Thymus (tissue), 11 donors: Measurements from ENCODE around the gene PTPRJ. TPM values are rescaled to one million over a fixed set of nuclear protein-coding genes. Genes with fewer than 3 reads are reported as not detected.
A peak's percentile ranks its signal among the peaks of the same experiment; 100 is the strongest.

Source experiments
- DNase-seq, 9 donors: peaks; one replicate each; pipeline ENCODE4 v3.0.0-alpha.2; 2013; ENCODE audit warnings: low spot score in 9 of 9, low read depth in 6 of 9, missing footprints in 1 of 9
- H3K27ac ChIP-seq, 2 donors: one replicate each; pipeline ENCODE4 v1.5.1; 2013; ENCODE audit warnings: control low read depth in 1 of 2, low read depth in 1 of 2, low read length in 1 of 2, mild to moderate bottlenecking in 1 of 2, moderate library complexity in 1 of 2
- H3K27me3 ChIP-seq, 2 donors: one replicate each; pipeline ENCODE4 v1.5.1; 2013; ENCODE audit warnings: low read length in 1 of 2; ENCODE audit not compliant: control insufficient read depth in 2 of 2, insufficient read depth in 1 of 2
- H3K36me3 ChIP-seq, 2 donors: one replicate each; pipeline ENCODE4 v1.5.1; 2013; ENCODE audit warnings: low read length in 1 of 2, mild to moderate bottlenecking in 1 of 2, moderate library complexity in 1 of 2; ENCODE audit not compliant: control insufficient read depth in 2 of 2, insufficient read depth in 2 of 2
- H3K4me1 ChIP-seq, 2 donors: one replicate each; pipeline ENCODE4 v1.5.1; 2013; ENCODE audit warnings: low read length in 2 of 2; ENCODE audit not compliant: control insufficient read depth in 2 of 2, insufficient read depth in 2 of 2
- H3K4me3 ChIP-seq, 2 donors: one replicate each; pipeline ENCODE4 v1.5.1; 2013; ENCODE audit warnings: low read length in 2 of 2, control low read depth in 1 of 2, mild to moderate bottlenecking in 1 of 2
- H3K9me3 ChIP-seq, 2 donors: one replicate each; pipeline ENCODE4 v1.5.1; 2013; ENCODE audit warnings: low read length in 1 of 2, mild to moderate bottlenecking in 1 of 2; ENCODE audit not compliant: control insufficient read depth in 2 of 2, insufficient read depth in 1 of 2
- WGBS: extraction: QIAGEN DNeasy Blood & Tissue Kit; methylation state at CpG from one replicate; pipeline ENCODE4 v1.1.7; 2013; 5-methylcytosine and 5-hydroxymethylcytosine counted together
- polyA plus RNA-seq: library from polyadenylated mRNA; stranded (reverse); fragments of 200-250 nt; gene quantifications from one replicate; pipeline ENCODE4 v1.2.3, GENCODE V29; 2013
- total RNA-seq: library from RNA; stranded (reverse); fragments of 120-200 nt; gene quantifications from one replicate; pipeline ENCODE4 v1.2.4, GENCODE V29; 2013
- donor health status: healthy.

The PTPRJ gene
- total and polyA plus RNA-seq, 2 donors = 4.4 to 7.5 TPM

GRCh38 chr11:48008951-48009270, 28.6 kb downstream of the PTPRJ start:
- no peak for DNase-seq
- Histone ChIP-seq H3K27ac (no peak overlapping the region), H3K36me3 (no peaks in the 10 kb centered on the region), H3K4me3 (no peak overlapping the region), H3K9me3 (no peaks in the 10 kb centered on the region), H3K27me3 (no peaks in the 10 kb centered on the region), H3K4me1 (peaks cover 15 to 36% of the 10 kb centered on the region in 2 donors)
- 89% methylated on average over 4 of the region's 4 CpGs for WGBS

DNA sequence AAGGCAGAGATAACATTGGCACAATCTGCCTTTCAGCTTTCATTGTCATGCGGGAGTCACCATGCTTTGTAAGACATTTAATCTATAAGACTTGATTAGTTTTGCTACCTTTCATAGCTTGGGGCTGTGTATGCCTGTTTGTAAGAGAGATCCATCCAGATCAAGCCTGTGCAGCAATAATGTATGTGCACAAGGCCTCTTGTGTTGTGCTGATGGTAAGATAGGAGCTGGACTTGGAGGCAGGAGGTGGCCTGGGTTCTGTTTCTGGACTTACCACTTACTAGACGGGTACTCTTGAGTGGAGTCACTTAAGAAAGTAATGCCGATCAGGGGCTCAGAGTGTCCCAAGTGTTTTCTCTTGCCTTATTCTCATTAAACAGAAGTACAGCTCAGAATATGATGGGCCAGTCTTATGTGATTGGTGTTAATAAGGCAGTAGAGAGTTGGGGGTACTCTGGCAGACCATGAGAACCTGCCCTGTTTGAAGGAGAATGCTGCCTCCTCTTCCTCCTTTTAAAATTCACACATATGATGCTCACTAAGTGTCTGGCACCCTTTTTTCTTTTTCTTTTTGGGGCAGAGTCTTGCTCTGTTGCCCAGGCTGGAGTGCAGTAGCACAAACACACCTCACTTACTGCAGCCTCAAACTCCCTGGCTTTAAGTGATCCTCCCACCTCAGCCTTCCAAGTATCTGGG, 30.9 kb downstream of the PTPRJ start:
- WGBS = 98% methylated on average over 3 of the region's 3 CpGs
- Histone ChIP-seq H3K4me3 (no peak overlapping the region), H3K27ac (no peak overlapping the region), H3K27me3 (no peaks in the 10 kb centered on the region), H3K9me3 (no peaks in the 10 kb centered on the region), H3K36me3 (no peaks in the 10 kb centered on the region), H3K4me1 (peaks cover 11 to 21% of the 10 kb centered on the region in 2 donors)
- no peak for DNase-seq

DNA sequence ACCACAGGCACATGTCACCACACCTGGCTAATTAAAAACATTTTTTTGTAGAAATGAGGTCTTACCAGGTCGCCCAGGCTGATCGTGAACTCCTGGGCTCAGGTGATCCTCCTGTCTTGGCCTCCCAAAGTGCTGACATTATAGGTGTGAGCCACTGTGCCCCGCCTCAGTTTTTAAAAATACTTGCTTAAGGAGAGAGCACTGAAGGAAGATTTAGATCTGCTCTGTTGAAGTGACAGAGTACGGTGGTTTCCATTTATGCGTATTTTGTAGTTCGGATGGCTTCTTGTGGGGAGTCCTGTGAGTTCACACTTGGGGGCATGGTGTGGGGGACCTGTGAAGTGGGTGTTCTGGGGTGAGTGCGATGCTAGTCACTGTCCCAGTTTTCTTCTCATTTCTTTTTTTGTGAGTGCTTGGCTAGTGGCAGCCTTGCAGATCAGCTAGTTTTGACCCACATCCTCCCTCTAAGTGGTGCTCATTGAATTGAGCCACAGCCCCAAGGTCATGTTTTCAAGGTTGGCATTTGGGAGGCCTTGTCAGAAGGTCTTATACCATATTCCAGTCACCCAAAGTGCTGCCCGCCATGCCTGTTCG, 31.5 kb downstream of the PTPRJ start:
- Histone ChIP-seq H3K27me3 (no peaks in the 10 kb centered on the region), H3K9me3 (no peaks in the 10 kb centered on the region), H3K27ac (no peak overlapping the region), H3K36me3 (no peaks in the 10 kb centered on the region), H3K4me3 (no peak overlapping the region), H3K4me1 (peaks cover 11 to 19% of the 10 kb centered on the region in 2 donors)
- WGBS = 90% methylated on average over 9 of the region's 9 CpGs
- DNase-seq = no peak

DNA sequence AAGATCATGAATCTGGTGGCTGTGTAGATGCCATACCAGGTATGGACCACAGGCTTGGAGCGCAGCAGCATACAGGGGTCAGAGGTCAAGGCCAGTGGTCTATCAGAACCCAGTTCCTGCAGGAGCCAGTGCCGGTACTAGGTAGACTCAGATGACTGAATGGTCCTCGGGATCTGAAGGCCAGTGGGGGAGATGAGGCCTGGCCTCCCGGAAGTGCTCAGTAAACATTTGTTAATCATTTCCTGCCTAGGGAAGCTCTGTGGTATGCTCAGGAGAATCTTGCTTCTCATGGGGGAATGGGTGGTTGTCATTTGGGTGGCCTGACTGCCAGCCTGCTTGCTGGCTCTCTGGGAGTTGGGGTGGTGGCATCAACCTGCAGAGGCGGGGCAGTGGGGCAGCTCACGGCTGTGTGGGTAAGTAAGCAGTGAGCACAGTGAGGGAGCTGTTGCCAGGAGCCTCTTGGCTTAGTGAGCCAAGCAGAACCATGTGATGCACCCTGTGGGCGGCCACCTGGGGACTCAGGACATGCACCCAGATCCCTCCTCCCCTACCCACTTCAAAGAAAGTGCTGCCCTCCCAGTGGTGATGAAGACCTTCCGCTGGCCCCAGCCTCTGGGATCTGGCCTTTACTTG, 33.0 kb downstream of the PTPRJ start:
- Histone ChIP-seq H3K4me1 (peaks cover 5 to 30% of the 10 kb centered on the region in 2 donors), H3K4me3 (no peak overlapping the region), H3K27me3 (no peaks in the 10 kb centered on the region), H3K27ac (peak overlapping the region in 1 of 2 donors; percentile 66), H3K9me3 (no peaks in the 10 kb centered on the region), H3K36me3 (no peaks in the 10 kb centered on the region)
- WGBS = 48% methylated on average over 8 of the region's 8 CpGs
- no peak for DNase-seq

- 96% methylated on average over 8 of the region's 8 CpGs for WGBS
- no peaks in the 10 kb centered on the region for H3K27me3 ChIP-seq
Measured at GRCh38 chr11:48014917-48015316, 34.6 kb downstream of the PTPRJ start.

DNA sequence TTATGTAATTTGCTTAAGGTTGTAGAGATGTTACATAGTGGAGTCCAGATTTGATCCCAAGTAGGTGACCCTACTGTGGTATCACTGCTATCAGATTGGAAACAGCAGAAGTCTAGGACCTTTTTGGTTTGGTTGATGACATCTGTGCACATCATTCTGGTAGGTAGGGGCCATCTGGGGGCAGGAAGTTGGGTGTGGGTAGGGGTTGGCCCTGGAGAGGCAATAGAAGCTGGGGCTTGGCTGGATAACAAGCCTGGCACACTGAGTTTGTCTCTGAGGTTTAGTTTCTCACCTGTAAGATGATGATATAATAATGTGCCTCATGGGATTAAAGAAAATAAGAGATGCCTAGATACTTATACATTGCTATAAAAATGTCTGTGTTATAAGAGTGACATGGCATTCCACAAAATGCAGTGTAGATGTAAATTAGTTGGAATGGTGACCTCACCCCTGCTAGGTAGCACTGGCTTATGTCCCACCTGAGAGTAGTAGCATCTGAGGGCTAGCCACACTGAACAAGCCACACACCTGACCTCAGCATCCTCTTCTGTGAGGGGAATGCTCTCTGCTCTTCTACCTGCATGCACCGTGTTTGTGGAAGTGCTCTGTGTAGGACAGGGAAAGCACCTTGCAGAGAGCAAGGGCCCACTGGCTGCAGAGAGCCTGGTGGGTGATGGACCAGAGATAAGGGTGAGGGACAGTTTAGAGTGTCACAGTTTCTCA, 36.9 kb downstream of the PTPRJ start:
- DNase-seq = no peak
- Histone ChIP-seq H3K4me3 (no peak overlapping the region), H3K9me3 (no peaks in the 10 kb centered on the region), H3K27me3 (no peaks in the 10 kb centered on the region), H3K4me1 (peaks cover 5 to 41% of the 10 kb centered on the region in 2 donors), H3K36me3 (no peaks in the 10 kb centered on the region), H3K27ac (no peak overlapping the region)
- WGBS = 28% methylated on average over 1 of the region's 1 CpG

More at GRCh38 chr11:48014917-48015316, 34.6 kb downstream of the PTPRJ start:
- H3K27ac ChIP-seq = no peak overlapping the region
- no peaks in the 10 kb centered on the region for H3K9me3 ChIP-seq
- no peak for DNase-seq
- H3K4me3 ChIP-seq = no peak overlapping the region
- peaks cover 5 to 43% of the 10 kb centered on the region in 2 donors for H3K4me1 ChIP-seq
- no peaks in the 10 kb centered on the region for H3K36me3 ChIP-seq

DNA sequence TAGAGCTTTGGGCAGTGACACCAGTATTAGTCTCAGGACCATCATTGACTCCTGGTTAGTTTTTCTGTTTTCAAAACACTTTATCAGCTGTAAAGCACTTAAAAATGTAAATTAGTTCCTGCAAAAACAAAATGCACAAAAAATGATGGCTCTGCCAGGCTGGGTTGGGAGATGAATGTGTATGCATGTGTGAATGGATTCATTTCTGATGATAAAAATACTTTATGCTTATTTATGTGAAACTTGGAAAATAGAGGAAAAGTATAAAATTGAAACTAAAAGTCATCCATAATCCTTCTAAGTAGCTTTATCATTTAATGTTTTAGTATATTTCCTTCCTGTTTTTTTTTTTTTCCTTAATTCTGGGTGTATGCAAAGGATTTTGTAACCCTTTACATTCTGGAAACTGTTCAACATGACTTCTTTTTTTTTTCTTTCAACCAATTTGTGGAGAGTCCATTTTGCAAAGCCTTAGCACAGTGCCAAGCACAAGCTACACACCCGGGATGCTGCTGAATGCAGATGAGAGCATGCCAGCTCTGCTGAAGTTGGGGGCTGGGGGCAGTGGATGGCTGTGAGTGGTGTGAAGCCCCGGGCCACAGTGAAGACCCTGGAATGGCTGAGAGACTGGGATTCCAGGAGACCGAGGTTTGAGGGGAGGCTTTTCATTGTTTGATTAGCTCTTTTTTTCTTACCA, 37.6 kb downstream of the PTPRJ start:
- Histone ChIP-seq H3K36me3 (no peaks in the 10 kb centered on the region), H3K27ac (no peak overlapping the region), H3K4me1 (peaks cover 5 to 39% of the 10 kb centered on the region in 2 donors), H3K4me3 (no peak overlapping the region), H3K27me3 (no peaks in the 10 kb centered on the region), H3K9me3 (no peaks in the 10 kb centered on the region)
- no peak for DNase-seq
- 80% methylated on average over 3 of the region's 3 CpGs for WGBS

GRCh38 chr11:48018528-48019216, 38.3 kb downstream of the PTPRJ start:
- Histone ChIP-seq H3K4me1 (peaks cover 2 to 33% of the 10 kb centered on the region in 2 donors), H3K36me3 (no peaks in the 10 kb centered on the region), H3K27me3 (no peaks in the 10 kb centered on the region), H3K4me3 (no peak overlapping the region), H3K9me3 (no peaks in the 10 kb centered on the region), H3K27ac (peak overlapping the region in 1 of 2 donors; percentile 42)
- 89% methylated on average over 15 of the region's 15 CpGs for WGBS
- no peak for DNase-seq
